Jurkat, Clone E6-1 (cell line): ENCODE data around the gene NRG2.

ENCODE experiments used
- DNase-seq: peaks from one replicate; pipeline ENCODE4 v3.0.0-alpha.2; 2011; ENCODE audit warnings: low read depth, low spot score
- H3K4me3 ChIP-seq: 2 replicates; pipeline ENCODE4 v1.5.1; 2011; ENCODE audit warnings: mild to moderate bottlenecking, low read length, control low read depth, moderate library complexity

The NRG2 gene

GRCh38 chr5:139919308-139919707, 123.8 kb downstream of the NRG2 start:
- DNase-seq: no peak
- no peak overlapping the region for H3K4me3 ChIP-seq

GRCh38 chr5:139915834-139916233, 127.3 kb downstream of the NRG2 start:
- H3K4me3 ChIP-seq: no peak overlapping the region
- DNase-seq: no peak

GRCh38 chr5:139915266-139915665, 127.8 kb downstream of the NRG2 start:
- DNase-seq: no peak
- no peak overlapping the region for H3K4me3 ChIP-seq

GRCh38 chr5:139914218-139914807, 128.8 kb downstream of the NRG2 start:
- no peak for DNase-seq
- H3K4me3 ChIP-seq: no peak overlapping the region

DNA sequence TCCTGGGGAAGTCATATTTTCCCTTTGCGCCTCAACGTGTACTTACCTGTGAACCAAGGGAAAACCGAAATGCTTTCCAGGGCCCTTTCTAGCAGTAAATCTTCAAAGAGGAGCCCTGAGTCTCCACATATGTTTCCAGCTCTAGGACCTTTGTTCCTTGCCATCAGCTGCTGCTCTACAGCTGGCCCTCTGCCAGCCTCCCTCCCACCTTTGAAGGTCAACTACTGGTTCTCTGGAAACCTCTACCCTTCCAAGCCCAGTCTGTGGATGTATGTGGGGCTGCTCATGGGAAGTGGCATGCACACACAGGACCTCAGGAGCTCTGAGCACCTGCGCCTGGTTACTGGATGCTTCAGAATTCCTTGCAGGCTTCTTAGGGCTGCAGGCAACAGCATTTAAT, 130.3 kb downstream of the NRG2 start:
- no peak overlapping the region for H3K4me3 ChIP-seq
- DNase-seq: no peak

GRCh38 chr5:139912158-139912557, 130.9 kb downstream of the NRG2 start:
- no peak for DNase-seq
- H3K4me3 ChIP-seq: no peak overlapping the region

GRCh38 chr5:139911425-139912120, 131.5 kb downstream of the NRG2 start:
- no peak for DNase-seq
- H3K4me3 ChIP-seq: no peak overlapping the region

- no peak for DNase-seq
- H3K4me3 ChIP-seq: no peak overlapping the region
Measured at GRCh38 chr5:139910901-139911300, 132.2 kb downstream of the NRG2 start.

GRCh38 chr5:139910036-139910435, 133.1 kb downstream of the NRG2 start:
- H3K4me3 ChIP-seq: no peak overlapping the region
- no peak for DNase-seq

- DNase-seq: no peak
- no peak overlapping the region for H3K4me3 ChIP-seq
Measured at GRCh38 chr5:139908749-139909148, 134.3 kb downstream of the NRG2 start.

DNA sequence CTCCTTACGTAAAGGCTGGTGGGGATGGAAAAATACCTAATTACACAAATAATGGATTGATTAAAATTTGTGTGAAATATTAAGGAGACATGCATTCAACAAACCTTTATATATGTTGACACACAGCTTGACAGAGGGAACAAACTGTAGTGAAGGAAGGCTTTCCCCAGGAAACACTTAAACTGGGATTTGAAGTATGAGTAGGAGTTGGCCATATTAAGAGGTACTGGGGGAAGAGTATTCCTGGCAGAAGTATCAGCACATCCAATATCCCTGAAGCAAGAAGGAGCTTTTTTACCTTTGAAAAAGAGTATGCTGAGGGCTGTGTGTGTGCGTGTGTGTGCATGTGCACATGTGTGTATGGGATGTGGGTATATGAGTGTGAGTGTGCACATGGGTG, 136.4 kb downstream of the NRG2 start:
- H3K4me3 ChIP-seq: no peak overlapping the region
- DNase-seq: no peak

GRCh38 chr5:139904816-139905661, 138.1 kb downstream of the NRG2 start:
- no peak for DNase-seq
- H3K4me3 ChIP-seq: no peak overlapping the region

DNA sequence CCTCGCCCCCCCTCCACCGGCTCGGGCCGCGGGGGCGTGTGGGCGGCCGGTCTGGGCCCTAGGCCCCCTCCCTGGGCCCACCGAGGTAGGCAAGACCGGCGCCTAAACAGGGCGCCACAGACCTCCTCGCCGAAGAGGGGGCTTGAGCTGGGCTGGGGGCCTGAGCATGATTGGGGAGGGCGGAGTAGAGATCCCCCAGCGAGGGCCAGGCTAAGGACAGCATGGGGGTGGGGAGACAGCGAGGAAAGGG, 138.6 kb downstream of the NRG2 start:
- no peak overlapping the region for H3K4me3 ChIP-seq

GRCh38 chr5:139903795-139904565, 139.1 kb downstream of the NRG2 start:
- no peak for DNase-seq
- H3K4me3 ChIP-seq: no peak overlapping the region

More for the DNA sequence above, 138.6 kb downstream of the NRG2 start:
- no peak for DNase-seq

- DNase-seq: no peak
- no peak overlapping the region for H3K4me3 ChIP-seq
Measured at GRCh38 chr5:139903450-139903794, 139.7 kb downstream of the NRG2 start.

DNA sequence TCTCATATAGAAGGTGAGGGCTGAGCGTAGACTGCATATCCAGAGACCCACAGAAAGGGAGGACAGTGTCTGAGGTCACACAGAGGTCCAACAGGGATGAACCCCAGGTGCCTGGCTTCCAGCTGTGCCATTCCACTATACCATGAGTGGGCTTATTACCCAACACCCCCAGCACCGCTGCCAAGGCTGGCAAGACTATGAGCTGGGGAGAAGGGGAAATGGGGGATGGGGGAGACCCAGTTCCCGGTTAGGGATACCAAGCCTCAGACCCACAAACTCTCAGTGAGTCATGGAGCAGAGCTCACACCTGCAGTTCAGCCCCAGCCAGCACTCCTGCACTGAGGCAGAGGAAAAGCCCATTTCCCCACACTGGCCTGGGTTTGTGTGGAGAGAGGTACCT, 141.1 kb downstream of the NRG2 start:
- no peak overlapping the region for H3K4me3 ChIP-seq
- no peak for DNase-seq

GRCh38 chr5:139901251-139901575, 141.9 kb downstream of the NRG2 start:
- H3K4me3 ChIP-seq: no peak overlapping the region
- no peak for DNase-seq

DNA sequence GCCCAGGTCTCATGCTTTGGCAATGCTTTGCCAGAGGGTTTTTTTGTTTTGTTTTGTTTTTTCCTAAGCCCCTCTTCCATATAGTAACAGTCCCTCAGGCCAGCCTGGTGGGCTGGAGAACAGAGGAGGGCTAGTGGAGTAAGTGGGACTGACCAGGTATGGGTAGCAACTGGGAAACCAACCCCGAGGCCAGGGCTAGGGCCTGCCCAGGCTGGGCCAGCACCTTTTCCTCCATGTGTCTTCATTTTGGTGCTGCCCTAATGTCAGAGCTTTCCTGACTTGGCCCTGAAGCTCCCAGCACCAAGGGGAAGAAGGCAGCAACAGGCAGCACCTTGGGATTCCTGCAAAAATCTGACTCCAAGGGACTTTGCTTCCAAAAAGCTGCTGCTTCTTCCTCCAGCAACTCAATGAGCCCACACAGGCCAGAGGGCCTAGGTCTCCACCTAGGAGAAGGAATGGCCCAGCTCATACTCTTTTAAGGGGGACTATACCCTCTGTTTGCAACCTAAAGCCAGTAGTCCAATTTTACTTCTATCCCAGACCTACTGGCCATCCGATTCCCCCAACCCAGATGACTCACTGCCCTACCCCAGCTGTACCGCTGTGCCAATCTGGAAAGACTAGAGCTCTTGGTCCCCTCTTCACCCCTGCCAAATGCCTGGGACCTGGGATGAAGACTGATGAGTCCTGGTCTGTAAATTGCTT, 142.4 kb downstream of the NRG2 start:
- H3K4me3 ChIP-seq: no peak overlapping the region
- no peak for DNase-seq

DNA sequence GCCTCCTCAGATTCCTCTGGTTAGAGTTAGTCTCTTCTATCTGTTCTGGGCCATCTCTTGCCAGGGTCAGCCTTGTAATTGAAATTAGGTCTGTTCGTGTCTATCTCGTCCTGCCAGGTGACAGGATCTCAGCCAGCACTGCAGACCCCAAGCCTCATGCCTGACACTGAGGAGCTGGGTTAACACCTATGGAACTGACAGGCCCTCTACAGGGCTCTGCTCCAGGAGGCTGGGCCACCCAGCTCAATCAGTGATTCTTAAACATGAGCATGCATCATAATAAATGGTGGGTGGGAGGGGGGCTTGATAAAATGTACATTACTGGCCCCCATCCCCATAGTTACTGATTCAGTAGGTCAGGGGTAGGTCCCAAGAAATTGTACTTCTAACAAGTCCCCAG, 144.1 kb downstream of the NRG2 start:
- DNase-seq: no peak
- no peak overlapping the region for H3K4me3 ChIP-seq

- H3K4me3 ChIP-seq: no peak overlapping the region
- no peak for DNase-seq
Measured at GRCh38 chr5:139897982-139898381, 145.1 kb downstream of the NRG2 start.
